K562 (cell line): Measurements from ENCODE around the gene IKBKG. TPM values are rescaled to one million over a fixed set of nuclear protein-coding genes. Genes with fewer than 3 reads are reported as not detected.

Experiments
- CCNT2 ChIP-seq: IDR thresholded peaks from 2 replicates; pipeline ENCODE4 v1.6.1; 2011; ENCODE audit warnings: borderline replicate concordance, low read depth, mild to moderate bottlenecking, moderate library complexity, mixed read lengths, low read length; ENCODE audit not compliant: insufficient read length; ENCODE audit errors: extremely low read depth
- GMEB1 ChIP-seq: fragments of 250-450 bp; sonication (Bioruptor Pico); IDR thresholded peaks from 2 replicates; pipeline ENCODE4 v1.4.0; 2020; ENCODE audit warnings: mild to moderate bottlenecking
- HMGN3 ChIP-seq: IDR thresholded peaks from 2 replicates; pipeline ENCODE4 v1.6.1; 2011; ENCODE audit warnings: borderline replicate concordance, low read depth, mild to moderate bottlenecking, mixed read lengths, low read length; ENCODE audit not compliant: insufficient read length; ENCODE audit errors: extremely low read depth
- HNRNPUL1 ChIP-seq: fragments of 200-400 bp; formaldehyde crosslinking; IDR thresholded peaks from 2 replicates; pipeline ENCODE4 v1.6.1; 2017; ENCODE audit warnings: low read length
- KLF16 ChIP-seq: IDR thresholded peaks from 2 replicates; pipeline ENCODE4 v1.6.1; 2016; ENCODE audit warnings: antibody characterized with exemption
- MTA1 ChIP-seq: fragments of 450-650 bp; IDR thresholded peaks from 2 replicates; pipeline ENCODE4 v1.6.1; 2017; ENCODE audit warnings: borderline replicate concordance
- MTA3 ChIP-seq: fragments of 450-650 bp; formaldehyde crosslinking; IDR thresholded peaks from 2 replicates; pipeline ENCODE4 v1.6.1; 2017; ENCODE audit warnings: mild to moderate bottlenecking, borderline replicate concordance
- NCOA1 ChIP-seq: fragments of 450-650 bp; IDR thresholded peaks from 2 replicates; pipeline ENCODE4 v1.6.1; 2016; ENCODE audit warnings: low read depth
- POLR2B ChIP-seq: fragments of 450-650 bp; IDR thresholded peaks from 2 replicates; pipeline ENCODE4 v1.6.1; 2018; ENCODE audit warnings: low read depth; ENCODE audit not compliant: partially characterized antibody
- RBM17 ChIP-seq: fragments of 200-400 bp; formaldehyde crosslinking; IDR thresholded peaks from 2 replicates; pipeline ENCODE4 v1.6.1; 2017; ENCODE audit warnings: low read depth, mild to moderate bottlenecking, low read length, borderline replicate concordance
- RUNX1 ChIP-seq: sonication (generic); IDR thresholded peaks from 2 replicates; pipeline ENCODE4 v1.6.1; 2016; ENCODE audit warnings: antibody characterized with exemption, low read depth
- SMAD4 ChIP-seq: fragments of 250-450 bp; sonication (Bioruptor Pico); conservative IDR thresholded peaks from 2 replicates; pipeline ENCODE4 v1.8.0; 2021; ENCODE audit warnings: inconsistent platforms, mild to moderate bottlenecking, moderate library complexity
- SMARCE1 ChIP-seq: fragments of 450-650 bp; IDR thresholded peaks from 2 replicates; pipeline ENCODE4 v1.7.1; 2016; ENCODE audit warnings: mild to moderate bottlenecking
- TCF7 ChIP-seq: sonication (generic); IDR thresholded peaks from 2 replicates; pipeline ENCODE4 v1.6.1; 2016; ENCODE audit warnings: antibody characterized with exemption, borderline replicate concordance
- TOE1 ChIP-seq, 2 experiments: fragments of 450-650 bp in 1 of 2; sonication (generic) in 1 of 2; formaldehyde crosslinking in 1 of 2; IDR thresholded peaks; 2 replicates each; pipeline versions ENCODE4 v1.7.1 to v1.8.0; 2016 to 2022; ENCODE audit warnings: borderline replicate concordance in 2 of 2, mild to moderate bottlenecking in 2 of 2, antibody characterized with exemption in 1 of 2, inconsistent platforms in 1 of 2, low read depth in 1 of 2, missing genetic modification reagents in 1 of 2, moderate library complexity in 1 of 2
- ZNF561 ChIP-seq: fragments of 450-650 bp; formaldehyde crosslinking; conservative IDR thresholded peaks from 2 replicates; pipeline ENCODE4 v1.4.0; 2020; ENCODE audit warnings: mild to moderate bottlenecking, moderate library complexity
- ZNF639 ChIP-seq, 2 experiments: fragments of 200-800 bp in 1 of 2; sonication (Bioruptor generic) in 1 of 2; sonication (generic) in 1 of 2; formaldehyde crosslinking in 1 of 2; IDR thresholded peaks in 1 of 2; conservative IDR thresholded peaks in 1 of 2; 2 replicates each; pipeline versions ENCODE4 v1.5.0 to v1.6.1; 2016 to 2020; ENCODE audit warnings: missing compliant biosample characterization in 1 of 2, missing genetic modification characterization in 1 of 2, missing genetic modification reagents in 1 of 2
- polyA plus RNA-seq, 8 experiments: library from polyadenylated mRNA; depleted of rRNA in 4 of 8; stranded (reverse) in 5 of 8; unstranded in 3 of 8; fragments of >200 nt; fragmentation: Nextera tagmentation in 2 of 8; fragmentation: Illumina TruSeq in 1 of 8; extraction: Ambion mirVana in 2 of 8; extraction: Trizol in 1 of 8; gene quantifications; 2 replicates each; pipeline versions ENCODE4 v1.2.1 to v1.2.3, GENCODE V29; 2011 to 2014; ENCODE audit warnings: inconsistent platforms in 1 of 8, missing spikeins in 1 of 8
- total RNA-seq, 7 experiments: library from RNA; depleted of rRNA in 6 of 7; stranded (reverse); fragments of >200 nt in 6 of 7; fragmentation: Illumina TruSeq in 2 of 7; extraction: Trizol in 2 of 7; gene quantifications; 2 replicates each; pipeline versions ENCODE4 v1.2.1 to v1.2.3, GENCODE V29; 2011 to 2021; ENCODE audit warnings: low replicate concordance in 1 of 7
- TF ChIP-seq, protein P1 (sequence below): fragments of 450-650 bp; IDR thresholded peaks from 2 replicates; pipeline ENCODE4 v1.6.1; 2017; ENCODE audit warnings: antibody characterized with exemption
- TF ChIP-seq, protein P2 (sequence below): fragments of 450-650 bp; formaldehyde crosslinking; IDR thresholded peaks from 2 replicates; pipeline ENCODE4 v1.4.0; 2022; ENCODE audit warnings: missing genetic modification characterization

The IKBKG gene
- total and polyA plus RNA-seq, 9 of the 15 experiments (the other 6 are each of a cell fraction or from before 2014, with no cell fraction given), result 0.68 to 60.0 (median 21.9) TPM

DNA sequence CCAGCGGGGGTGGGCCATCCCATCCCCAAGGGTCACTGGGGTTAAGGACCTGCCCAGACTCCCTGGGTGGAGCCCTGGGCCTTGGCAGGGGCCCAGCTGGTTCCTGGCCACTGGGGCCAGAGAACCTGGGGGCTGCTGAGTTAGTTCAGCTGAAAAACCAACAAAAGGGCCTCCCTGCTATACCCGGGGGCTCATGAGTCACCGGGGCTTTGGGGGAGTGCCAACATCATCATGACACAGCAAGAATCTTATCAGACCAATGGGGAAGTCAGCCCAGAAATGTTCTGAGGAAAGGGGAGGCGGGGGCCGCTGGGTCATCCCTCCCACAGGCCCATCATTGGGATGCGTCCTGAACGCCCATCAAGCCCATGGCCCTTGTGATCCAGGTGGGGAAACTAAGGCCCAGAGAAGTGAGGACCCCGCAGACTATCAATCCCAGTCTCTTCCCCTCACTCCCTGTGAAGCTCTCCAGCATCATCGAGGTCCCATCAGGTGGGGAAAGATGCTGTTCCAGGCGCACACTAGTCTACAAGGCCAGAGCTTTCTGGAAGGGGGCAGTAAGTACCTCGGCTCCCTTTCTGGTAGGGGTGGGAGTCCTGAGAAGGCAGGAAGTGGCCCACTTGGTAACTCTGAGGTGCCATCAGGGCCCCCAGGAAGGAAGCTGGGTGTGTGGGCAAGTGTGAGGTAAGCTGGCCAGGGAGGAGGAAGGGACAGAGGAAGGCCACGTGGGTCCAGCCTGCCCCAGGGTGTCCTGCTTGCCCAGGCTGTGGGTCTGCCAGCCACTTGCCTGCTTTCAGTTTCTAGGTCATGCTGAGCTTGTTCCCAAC, 5.3 kb upstream of the IKBKG start (continued):
- TF ChIP-seq ZNF561 (no peak), RBM17 (no peak), HNRNPUL1 (no peak), RUNX1 (no peak), SMARCE1 (peak; percentile 97), SMAD4 (peak; percentile 59), HMGN3 (peak; percentile 60), TOE1 (IDR thresholded peaks at IDR 0.05; ENCODE audit: borderline replicate concordance) (0 out of 2 replicates have a peak, but pooled peaks have one; percentile 22), TOE1 (CRISPR knock-in tag; IDR thresholded peaks at IDR 0.05; ENCODE audit: borderline replicate concordance, low read depth) (no peak), MTA1 (0 out of 2 replicates have a peak, but pooled peaks have one; percentile 39), CCNT2 (peak; percentile 30), ZNF639 (CRISPR knock-in tag; conservative IDR thresholded peaks at IDR 0.05 in 1 of 2, IDR thresholded peaks at IDR 0.05 in 1 of 2) (peak in 1 of 2 experiments; percentile 76; a peak in 1 of 4 replicates), TCF7 (no peak), POLR2B (peak; percentile 50), KLF16 (peak; percentile 49), GMEB1 (CRISPR knock-in tag) (no peak), MTA3 (peak; percentile 86), NCOA1 (0 out of 2 replicates have a peak, but pooled peaks have one; percentile 51)
- TF ChIP-seq, protein P1, sequence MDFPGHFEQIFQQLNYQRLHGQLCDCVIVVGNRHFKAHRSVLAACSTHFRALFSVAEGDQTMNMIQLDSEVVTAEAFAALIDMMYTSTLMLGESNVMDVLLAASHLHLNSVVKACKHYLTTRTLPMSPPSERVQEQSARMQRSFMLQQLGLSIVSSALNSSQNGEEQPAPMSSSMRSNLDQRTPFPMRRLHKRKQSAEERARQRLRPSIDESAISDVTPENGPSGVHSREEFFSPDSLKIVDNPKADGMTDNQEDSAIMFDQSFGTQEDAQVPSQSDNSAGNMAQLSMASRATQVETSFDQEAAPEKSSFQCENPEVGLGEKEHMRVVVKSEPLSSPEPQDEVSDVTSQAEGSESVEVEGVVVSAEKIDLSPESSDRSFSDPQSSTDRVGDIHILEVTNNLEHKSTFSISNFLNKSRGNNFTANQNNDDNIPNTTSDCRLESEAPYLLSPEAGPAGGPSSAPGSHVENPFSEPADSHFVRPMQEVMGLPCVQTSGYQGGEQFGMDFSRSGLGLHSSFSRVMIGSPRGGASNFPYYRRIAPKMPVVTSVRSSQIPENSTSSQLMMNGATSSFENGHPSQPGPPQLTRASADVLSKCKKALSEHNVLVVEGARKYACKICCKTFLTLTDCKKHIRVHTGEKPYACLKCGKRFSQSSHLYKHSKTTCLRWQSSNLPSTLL, result no peak
- TF ChIP-seq, protein P2, sequence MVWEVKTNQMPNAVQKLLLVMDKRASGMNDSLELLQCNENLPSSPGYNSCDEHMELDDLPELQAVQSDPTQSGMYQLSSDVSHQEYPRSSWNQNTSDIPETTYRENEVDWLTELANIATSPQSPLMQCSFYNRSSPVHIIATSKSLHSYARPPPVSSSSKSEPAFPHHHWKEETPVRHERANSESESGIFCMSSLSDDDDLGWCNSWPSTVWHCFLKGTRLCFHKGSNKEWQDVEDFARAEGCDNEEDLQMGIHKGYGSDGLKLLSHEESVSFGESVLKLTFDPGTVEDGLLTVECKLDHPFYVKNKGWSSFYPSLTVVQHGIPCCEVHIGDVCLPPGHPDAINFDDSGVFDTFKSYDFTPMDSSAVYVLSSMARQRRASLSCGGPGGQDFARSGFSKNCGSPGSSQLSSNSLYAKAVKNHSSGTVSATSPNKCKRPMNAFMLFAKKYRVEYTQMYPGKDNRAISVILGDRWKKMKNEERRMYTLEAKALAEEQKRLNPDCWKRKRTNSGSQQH, result no peak
